Fibroblast of pulmonary artery (primary cell): ENCODE measurements around the gene DRP2.
"Not testable (repeated sequence)": the region's sequence is repeated elsewhere in the genome, so short reads cannot be mapped to it uniquely, and the experiment has no call there.

Experiments
- DNase-seq: peaks from one replicate; pipeline ENCODE4 v3.0.0-alpha.2; 2010; ENCODE audit warnings: low read depth
- H3K4me3 ChIP-seq: replicated peaks from 2 replicates; pipeline ENCODE4 v1.5.1; 2011; ENCODE audit warnings: low read depth, mild to moderate bottlenecking, control low read depth, low read length, moderate library complexity
- TF ChIP-seq, protein P1 (sequence below): IDR thresholded peaks from 2 replicates; pipeline ENCODE4 v1.5.1; 2011; ENCODE audit warnings: mild to moderate bottlenecking, control low read depth, low read length, inconsistent platforms; ENCODE audit errors: missing control alignments

Gene DRP2

DNA sequence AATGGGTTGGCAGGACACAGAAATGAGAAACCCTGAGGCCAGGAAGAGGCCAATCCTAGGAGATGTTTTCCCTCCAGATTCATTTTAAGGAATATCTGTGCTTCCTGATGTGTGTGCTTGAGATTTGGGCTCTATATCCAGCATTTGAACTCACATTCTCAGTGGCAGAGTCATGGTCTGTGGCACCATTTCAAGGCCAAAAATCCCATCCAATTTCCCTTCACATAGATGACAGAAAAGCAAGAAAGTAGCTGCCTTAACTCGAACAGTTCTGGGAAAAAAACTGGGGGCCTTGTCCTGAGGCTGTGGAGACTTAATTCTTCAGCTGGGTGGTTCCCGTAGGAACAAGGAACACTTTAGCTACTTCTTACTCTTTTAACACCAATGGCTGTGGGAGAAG lies 44.2 kb downstream of the DRP2 start:
- no peak overlapping the region for H3K4me3 ChIP-seq
- TF ChIP-seq, protein P1, sequence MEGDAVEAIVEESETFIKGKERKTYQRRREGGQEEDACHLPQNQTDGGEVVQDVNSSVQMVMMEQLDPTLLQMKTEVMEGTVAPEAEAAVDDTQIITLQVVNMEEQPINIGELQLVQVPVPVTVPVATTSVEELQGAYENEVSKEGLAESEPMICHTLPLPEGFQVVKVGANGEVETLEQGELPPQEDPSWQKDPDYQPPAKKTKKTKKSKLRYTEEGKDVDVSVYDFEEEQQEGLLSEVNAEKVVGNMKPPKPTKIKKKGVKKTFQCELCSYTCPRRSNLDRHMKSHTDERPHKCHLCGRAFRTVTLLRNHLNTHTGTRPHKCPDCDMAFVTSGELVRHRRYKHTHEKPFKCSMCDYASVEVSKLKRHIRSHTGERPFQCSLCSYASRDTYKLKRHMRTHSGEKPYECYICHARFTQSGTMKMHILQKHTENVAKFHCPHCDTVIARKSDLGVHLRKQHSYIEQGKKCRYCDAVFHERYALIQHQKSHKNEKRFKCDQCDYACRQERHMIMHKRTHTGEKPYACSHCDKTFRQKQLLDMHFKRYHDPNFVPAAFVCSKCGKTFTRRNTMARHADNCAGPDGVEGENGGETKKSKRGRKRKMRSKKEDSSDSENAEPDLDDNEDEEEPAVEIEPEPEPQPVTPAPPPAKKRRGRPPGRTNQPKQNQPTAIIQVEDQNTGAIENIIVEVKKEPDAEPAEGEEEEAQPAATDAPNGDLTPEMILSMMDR: no peak
- DNase-seq: peak; percentile 4

DNA sequence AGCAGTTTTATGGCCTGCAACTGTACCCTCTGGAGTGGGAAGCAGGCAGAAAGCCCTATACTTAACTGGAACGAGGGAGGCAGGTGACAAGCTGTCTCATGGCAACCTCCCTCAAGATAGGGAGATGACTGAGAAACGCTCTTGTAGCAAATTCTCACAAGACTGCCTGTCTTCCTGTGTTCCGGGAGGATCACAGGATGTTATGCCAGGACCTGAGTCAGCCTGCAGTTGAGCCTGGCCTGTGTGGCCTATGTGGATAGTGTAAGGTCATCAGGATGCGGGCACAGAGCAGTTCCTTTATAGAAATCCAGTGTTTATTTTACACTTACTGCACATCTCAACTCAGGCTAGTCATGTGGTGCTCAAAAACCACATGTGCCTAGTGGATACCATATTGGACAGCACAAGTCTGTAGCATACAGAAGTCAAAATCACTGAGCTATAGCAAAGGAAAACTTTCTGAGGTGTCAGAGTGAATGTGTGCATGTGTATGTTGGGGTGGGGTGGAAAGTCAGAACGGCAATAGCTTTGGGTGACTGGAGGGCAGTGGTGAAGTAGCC lies 46.4 kb downstream of the DRP2 start:
- H3K4me3 ChIP-seq: no peak overlapping the region
- DNase-seq: peak; percentile 58
- TF ChIP-seq, protein P1: no peak

DNA sequence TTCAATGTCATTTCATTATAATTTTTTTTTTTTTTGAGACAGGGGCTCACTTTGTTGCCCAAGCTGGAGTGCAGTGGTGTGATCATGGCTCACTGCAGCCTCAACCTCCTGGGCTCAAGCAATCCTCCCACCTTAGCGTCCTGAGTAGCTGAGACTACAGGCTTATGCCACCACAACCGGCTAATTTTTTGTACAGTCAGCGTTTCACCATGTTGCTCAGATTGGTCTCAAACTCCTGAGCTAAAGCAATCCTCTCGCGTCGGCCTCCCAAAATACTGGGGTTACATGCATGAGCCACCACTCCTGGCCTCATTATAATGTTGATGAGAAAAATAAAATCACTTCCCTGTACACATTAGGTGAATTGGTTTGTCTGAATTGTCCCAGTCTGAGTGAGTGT lies 54.6 kb downstream of the DRP2 start:
- TF ChIP-seq, protein P1: no peak
- H3K4me3 ChIP-seq: no peak overlapping the region
- DNase-seq: no peak

DNA sequence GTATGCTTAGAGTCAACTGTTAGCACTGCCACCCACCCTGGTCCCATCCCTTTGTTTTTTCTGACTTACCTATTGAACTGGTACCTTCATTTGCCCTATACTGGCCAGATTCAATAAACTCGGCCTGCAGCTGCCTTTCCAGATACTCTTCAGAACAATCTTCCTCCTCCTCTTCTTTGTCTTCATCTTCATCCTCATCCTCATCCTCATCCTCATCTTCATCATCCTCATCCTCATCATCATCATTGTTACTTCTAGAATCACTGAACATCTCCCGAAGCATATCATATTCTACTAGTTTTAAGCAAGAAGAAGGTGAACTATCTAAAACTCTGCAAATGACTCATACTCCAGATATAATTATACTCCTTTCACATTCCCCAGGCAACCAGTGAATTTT lies 56.7 kb downstream of the DRP2 start:
- no peak for DNase-seq
- TF ChIP-seq, protein P1: no peak
- H3K4me3 ChIP-seq: no peak overlapping the region

DNA sequence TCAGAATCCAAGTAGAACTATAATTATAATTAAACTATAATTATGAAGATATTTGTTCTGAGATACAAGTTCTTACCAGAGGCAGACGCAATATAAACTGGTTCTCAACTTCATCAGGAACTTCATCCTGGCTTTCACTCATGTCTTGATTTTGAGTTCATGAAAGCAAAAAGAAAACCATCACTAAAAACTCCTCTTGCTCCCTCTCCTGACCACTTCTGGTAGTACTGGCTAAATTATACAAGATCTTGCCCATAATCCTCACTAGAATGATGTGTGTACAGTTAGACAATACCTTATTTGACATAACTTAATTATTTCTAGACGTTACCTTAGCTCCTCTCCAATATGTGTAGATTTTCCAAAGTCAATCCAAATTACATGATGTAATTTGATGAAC lies 67.8 kb downstream of the DRP2 start:
- DNase-seq: peak; percentile 66
- no peak overlapping the region for H3K4me3 ChIP-seq

DNA sequence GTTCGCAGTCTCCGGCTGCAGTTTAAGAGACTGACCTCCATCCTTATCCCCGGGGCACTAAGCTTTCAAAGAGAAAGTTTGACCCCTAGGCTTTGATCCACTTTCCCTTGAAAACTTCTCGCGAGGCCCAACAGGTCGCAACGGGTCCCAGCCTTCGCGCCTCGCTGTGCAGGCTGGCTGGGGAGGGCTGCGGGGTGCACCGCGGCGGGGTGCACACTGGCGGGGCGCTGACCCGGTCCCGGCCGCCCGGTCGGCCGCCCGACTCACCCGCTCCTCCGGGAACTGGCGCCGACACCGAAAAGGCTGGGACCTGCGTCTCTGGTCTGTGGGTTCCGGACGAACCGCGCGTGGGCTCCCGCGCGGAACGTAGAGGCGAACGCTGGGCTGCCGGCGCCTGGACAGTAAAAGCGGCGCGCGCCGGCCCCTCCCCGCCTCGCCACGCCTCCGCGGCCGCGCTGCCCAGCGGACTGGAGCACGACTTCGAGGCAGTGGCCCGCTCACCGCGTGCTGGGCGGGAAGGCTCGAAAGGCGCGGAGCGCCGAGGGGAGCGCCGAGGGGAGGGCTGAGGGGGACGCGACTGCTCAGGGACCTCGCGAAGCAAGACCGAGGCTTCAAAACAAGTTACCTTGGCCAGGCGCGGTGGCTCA lies 71.5 kb downstream of the DRP2 start, which contains the start of gene TAF7L:
Gene TAF7L, minus strand, starts transcription at position 378 of the 647 bp plus-strand sequence. CDS start 3,791 bp downstream, outside the sequence.
- TF ChIP-seq, protein P1: no peak
- H3K4me3 ChIP-seq: peak within 1 kb of the TSS; percentile 10
- peak; percentile 17 for DNase-seq

More for the DNA sequence above, 67.8 kb downstream of the DRP2 start:
- TF ChIP-seq, protein P1: peak; percentile 62

DNA sequence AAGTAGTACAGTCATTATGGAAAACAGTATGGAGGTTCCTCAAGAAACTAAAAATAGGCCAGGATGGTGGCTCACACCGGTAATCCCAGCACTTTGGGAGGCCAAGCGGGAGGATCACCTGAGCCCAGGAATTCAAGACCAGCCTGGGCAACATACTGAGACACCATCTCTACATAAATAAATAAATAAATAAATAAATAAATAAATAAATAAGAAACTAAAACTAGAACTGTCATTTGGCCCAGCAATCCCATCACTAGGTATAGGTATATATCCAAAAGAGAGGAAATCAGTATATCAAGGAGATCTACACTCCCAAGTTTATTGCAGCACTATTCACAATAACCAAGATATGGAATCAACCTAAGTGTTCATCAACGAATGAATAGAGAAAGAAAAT lies 76.0 kb downstream of the DRP2 start:
- H3K4me3 ChIP-seq, DNase-seq: not testable (repeated sequence)
